Measurements from ENCODE around the gene ROCK1.

DNA sequence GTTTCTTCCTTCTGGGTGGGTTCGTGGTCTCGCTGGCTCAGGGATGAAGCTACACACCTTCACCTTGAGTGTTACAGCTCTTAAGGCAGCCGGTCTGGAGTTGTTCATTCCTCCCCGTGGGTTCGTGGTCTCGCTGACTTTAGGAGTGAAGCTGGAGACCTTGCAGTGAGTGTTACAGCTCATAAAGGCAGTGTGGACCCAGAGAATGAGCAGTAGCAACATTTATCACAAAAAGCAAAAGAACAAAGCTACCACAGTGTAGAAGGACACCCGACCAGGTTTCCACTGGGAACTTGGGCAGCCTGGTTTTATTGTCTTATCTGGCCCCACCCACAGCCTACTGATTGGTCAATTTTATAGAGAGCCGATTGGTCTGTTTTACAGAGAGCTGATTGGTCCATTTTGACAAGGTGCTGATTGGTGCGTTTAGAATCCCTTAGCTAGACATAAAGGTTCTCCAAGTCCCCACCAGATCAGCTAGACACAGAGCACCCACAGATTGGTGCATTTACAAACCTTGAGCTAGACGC is 20.1 kb upstream of the ROCK1 start:
- TF ChIP-seq, protein P1, sequence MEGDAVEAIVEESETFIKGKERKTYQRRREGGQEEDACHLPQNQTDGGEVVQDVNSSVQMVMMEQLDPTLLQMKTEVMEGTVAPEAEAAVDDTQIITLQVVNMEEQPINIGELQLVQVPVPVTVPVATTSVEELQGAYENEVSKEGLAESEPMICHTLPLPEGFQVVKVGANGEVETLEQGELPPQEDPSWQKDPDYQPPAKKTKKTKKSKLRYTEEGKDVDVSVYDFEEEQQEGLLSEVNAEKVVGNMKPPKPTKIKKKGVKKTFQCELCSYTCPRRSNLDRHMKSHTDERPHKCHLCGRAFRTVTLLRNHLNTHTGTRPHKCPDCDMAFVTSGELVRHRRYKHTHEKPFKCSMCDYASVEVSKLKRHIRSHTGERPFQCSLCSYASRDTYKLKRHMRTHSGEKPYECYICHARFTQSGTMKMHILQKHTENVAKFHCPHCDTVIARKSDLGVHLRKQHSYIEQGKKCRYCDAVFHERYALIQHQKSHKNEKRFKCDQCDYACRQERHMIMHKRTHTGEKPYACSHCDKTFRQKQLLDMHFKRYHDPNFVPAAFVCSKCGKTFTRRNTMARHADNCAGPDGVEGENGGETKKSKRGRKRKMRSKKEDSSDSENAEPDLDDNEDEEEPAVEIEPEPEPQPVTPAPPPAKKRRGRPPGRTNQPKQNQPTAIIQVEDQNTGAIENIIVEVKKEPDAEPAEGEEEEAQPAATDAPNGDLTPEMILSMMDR (IDR thresholded peaks at IDR 0.05; ENCODE audit: low read depth, low read length, missing input control) = no peak
- TF ChIP-seq YY1 (IDR thresholded peaks at IDR 0.05) (no peak), RAD21 (IDR thresholded peaks at IDR 0.05) (no peak), FOXA1 (IDR thresholded peaks at IDR 0.05) (no peak), EGR1 (IDR thresholded peaks at IDR 0.05; ENCODE audit: low read depth in 2 of 2) (no peak), HNF4A (conservative IDR thresholded peaks at IDR 0.05) (no peak), HNF4G (IDR thresholded peaks at IDR 0.05) (no peak)
- TF ChIP-seq, protein P2, sequence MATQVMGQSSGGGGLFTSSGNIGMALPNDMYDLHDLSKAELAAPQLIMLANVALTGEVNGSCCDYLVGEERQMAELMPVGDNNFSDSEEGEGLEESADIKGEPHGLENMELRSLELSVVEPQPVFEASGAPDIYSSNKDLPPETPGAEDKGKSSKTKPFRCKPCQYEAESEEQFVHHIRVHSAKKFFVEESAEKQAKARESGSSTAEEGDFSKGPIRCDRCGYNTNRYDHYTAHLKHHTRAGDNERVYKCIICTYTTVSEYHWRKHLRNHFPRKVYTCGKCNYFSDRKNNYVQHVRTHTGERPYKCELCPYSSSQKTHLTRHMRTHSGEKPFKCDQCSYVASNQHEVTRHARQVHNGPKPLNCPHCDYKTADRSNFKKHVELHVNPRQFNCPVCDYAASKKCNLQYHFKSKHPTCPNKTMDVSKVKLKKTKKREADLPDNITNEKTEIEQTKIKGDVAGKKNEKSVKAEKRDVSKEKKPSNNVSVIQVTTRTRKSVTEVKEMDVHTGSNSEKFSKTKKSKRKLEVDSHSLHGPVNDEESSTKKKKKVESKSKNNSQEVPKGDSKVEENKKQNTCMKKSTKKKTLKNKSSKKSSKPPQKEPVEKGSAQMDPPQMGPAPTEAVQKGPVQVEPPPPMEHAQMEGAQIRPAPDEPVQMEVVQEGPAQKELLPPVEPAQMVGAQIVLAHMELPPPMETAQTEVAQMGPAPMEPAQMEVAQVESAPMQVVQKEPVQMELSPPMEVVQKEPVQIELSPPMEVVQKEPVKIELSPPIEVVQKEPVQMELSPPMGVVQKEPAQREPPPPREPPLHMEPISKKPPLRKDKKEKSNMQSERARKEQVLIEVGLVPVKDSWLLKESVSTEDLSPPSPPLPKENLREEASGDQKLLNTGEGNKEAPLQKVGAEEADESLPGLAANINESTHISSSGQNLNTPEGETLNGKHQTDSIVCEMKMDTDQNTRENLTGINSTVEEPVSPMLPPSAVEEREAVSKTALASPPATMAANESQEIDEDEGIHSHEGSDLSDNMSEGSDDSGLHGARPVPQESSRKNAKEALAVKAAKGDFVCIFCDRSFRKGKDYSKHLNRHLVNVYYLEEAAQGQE (IDR thresholded peaks at IDR 0.05) = no peak
- TF ChIP-seq, protein P3, sequence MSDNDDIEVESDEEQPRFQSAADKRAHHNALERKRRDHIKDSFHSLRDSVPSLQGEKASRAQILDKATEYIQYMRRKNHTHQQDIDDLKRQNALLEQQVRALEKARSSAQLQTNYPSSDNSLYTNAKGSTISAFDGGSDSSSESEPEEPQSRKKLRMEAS (IDR thresholded peaks at IDR 0.05) = no peak

Data from liver (tissue), 3 donors.